Type B pancreatic cell (in vitro differentiated cells): ENCODE data around the gene COL6A1. TPM values are rescaled to one million over a fixed set of nuclear protein-coding genes. Genes with fewer than 3 reads are reported as not detected.
"Not testable (repeated sequence)": the region's sequence is repeated elsewhere in the genome, so short reads cannot be mapped to it uniquely, and the experiment has no call there.

Experiments
- DNase-seq: peaks from one replicate; pipeline ENCODE4 v3.0.0; 2021; ENCODE audit warnings: mixed read lengths; ENCODE audit not compliant: unreplicated experiment; ENCODE audit errors: extremely low spot score
- H3K27ac Mint-ChIP-seq: 2 replicates; pipeline ENCODE4 v1.8.0; 2021; ENCODE audit warnings: mild to moderate bottlenecking, mixed read lengths
- H3K27me3 Mint-ChIP-seq: 2 replicates; pipeline ENCODE4 v1.8.0; 2021; ENCODE audit warnings: mixed read lengths
- H3K36me3 Mint-ChIP-seq: 2 replicates; pipeline ENCODE4 v1.8.0; 2021; ENCODE audit warnings: mixed read lengths
- H3K4me1 Mint-ChIP-seq: one replicate; pipeline ENCODE4 v1.8.0; 2021; ENCODE audit warnings: mixed read lengths; ENCODE audit not compliant: unreplicated experiment
- H3K4me3 Mint-ChIP-seq: 2 replicates; pipeline ENCODE4 v1.8.0; 2021; ENCODE audit warnings: mild to moderate bottlenecking, mixed read lengths
- H3K9me3 Mint-ChIP-seq: 2 replicates; pipeline ENCODE4 v1.8.0; 2021; ENCODE audit warnings: mixed read lengths
- total RNA-seq: library from RNA; stranded (reverse); gene quantifications from 2 replicates; pipeline ENCODE4 v1.2.1, GENCODE V29; 2021; ENCODE audit warnings: low replicate concordance
- TF ChIP-seq, protein P1 (sequence below): fragments of 200-600 bp; sonication (generic); conservative IDR thresholded peaks from 2 replicates; pipeline ENCODE4 v1.5.0; 2021; ENCODE audit warnings: antibody characterized with exemption, mild to moderate bottlenecking

Gene COL6A1
- total RNA-seq, 1 donor from 2014 or later, result 167 TPM

GRCh38 chr21:46005481-46005881 is 23.9 kb downstream of the COL6A1 start:
- no peak overlapping the region for H3K4me3 Mint-ChIP-seq
- DNase-seq, result no peak
- H3K9me3 Mint-ChIP-seq, result no peaks in the 10 kb centered on the region
- TF ChIP-seq, protein P1, sequence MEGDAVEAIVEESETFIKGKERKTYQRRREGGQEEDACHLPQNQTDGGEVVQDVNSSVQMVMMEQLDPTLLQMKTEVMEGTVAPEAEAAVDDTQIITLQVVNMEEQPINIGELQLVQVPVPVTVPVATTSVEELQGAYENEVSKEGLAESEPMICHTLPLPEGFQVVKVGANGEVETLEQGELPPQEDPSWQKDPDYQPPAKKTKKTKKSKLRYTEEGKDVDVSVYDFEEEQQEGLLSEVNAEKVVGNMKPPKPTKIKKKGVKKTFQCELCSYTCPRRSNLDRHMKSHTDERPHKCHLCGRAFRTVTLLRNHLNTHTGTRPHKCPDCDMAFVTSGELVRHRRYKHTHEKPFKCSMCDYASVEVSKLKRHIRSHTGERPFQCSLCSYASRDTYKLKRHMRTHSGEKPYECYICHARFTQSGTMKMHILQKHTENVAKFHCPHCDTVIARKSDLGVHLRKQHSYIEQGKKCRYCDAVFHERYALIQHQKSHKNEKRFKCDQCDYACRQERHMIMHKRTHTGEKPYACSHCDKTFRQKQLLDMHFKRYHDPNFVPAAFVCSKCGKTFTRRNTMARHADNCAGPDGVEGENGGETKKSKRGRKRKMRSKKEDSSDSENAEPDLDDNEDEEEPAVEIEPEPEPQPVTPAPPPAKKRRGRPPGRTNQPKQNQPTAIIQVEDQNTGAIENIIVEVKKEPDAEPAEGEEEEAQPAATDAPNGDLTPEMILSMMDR, result no peak
- no peaks in the 10 kb centered on the region for H3K36me3 Mint-ChIP-seq
- H3K4me1 Mint-ChIP-seq, result peaks cover 10% of the 10 kb centered on the region
- H3K27ac Mint-ChIP-seq, result no peak overlapping the region
- no peaks in the 10 kb centered on the region for H3K27me3 Mint-ChIP-seq

GRCh38 chr21:46005894-46006546 is 24.4 kb downstream of the COL6A1 start:
- not testable (repeated sequence) for H3K36me3 Mint-ChIP-seq, H3K9me3 Mint-ChIP-seq, H3K4me3 Mint-ChIP-seq, H3K27me3 Mint-ChIP-seq, H3K27ac Mint-ChIP-seq, DNase-seq
- peaks cover 10% of the 10 kb centered on the region for H3K4me1 Mint-ChIP-seq

DNA sequence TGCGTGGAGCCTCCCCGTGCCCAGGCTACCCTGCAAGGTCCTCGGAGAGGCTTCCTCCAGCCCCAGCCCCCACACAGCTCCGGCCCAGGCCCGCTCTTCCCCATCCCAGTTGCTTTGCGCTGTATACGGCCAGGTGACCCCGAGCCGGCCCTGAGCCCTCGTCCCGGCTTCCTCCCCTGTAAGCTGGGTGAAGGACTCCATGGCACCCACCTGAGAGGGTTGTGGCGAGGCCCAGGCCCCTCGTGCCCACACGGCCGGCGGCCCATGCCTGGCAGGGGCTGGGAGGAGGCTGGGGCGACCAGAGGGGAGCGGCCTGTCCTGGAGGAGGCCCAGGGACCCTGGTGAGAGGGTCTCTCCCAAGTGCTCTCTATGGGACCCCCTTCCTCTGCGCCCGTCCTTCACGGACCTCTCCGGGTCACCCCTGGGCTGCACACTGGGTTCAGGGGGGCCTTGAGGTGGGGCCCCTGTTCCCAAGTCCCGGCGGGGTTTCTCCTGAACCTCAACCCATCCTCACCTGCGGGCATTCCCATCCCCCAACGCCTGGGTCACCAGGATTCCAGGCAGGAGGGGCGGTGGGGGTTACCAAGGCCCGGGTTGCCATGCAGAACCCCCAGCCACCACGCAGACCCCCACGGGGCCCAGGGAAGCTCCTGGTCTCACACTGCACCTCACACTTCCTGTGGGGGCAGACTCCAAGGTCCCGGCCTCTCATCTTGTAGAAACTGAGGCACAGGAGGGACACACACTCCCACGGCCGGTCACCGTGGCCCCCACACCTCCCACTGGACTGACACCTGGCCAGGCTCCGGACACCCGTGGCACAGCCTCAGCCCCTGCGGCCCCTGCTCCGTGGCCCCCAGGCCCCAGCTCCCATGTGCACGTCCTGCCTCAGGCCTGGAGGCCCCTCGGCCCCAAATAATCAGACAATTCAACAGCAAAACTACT is 25.2 kb downstream of the COL6A1 start:
- no peak for DNase-seq
- Mint-ChIP-seq H3K9me3 (no peaks in the 10 kb centered on the region), H3K36me3 (no peaks in the 10 kb centered on the region), H3K27me3 (no peaks in the 10 kb centered on the region), H3K4me1 (peaks cover 10% of the 10 kb centered on the region), H3K4me3 (no peak overlapping the region), H3K27ac (no peak overlapping the region)
- TF ChIP-seq, protein P1, result no peak

DNA sequence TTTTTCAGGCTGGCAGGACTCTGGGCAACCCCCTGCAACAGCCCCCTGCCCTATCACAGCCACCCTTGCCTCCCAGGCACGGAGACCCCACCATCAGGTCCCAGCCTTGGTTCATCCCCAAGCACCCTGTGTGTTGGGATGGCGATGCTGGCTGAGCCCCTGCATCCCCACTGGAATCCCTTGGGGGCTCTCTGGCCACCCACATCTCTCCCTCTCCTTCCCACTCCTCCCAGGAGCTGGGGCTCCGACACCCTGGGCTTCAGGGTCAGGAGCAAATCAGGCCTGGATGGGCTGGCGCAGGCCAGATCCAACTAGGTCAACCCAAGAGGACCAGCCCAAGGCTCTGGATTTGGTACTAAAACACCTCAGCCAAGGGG is 25.9 kb downstream of the COL6A1 start:
- no peak overlapping the region for H3K27ac Mint-ChIP-seq
- H3K36me3 Mint-ChIP-seq, result no peaks in the 10 kb centered on the region
- H3K27me3 Mint-ChIP-seq, result no peaks in the 10 kb centered on the region
- no peak overlapping the region for H3K4me3 Mint-ChIP-seq
- peaks cover 10% of the 10 kb centered on the region for H3K4me1 Mint-ChIP-seq
- TF ChIP-seq, protein P1, result no peak
- H3K9me3 Mint-ChIP-seq, result no peaks in the 10 kb centered on the region
- DNase-seq, result no peak

GRCh38 chr21:46008893-46009621 is 27.5 kb downstream of the COL6A1 start:
- Mint-ChIP-seq H3K4me3 (no peak overlapping the region), H3K36me3 (no peaks in the 10 kb centered on the region), H3K4me1 (peaks cover 10% of the 10 kb centered on the region), H3K9me3 (no peaks in the 10 kb centered on the region), H3K27ac (no peak overlapping the region), H3K27me3 (no peaks in the 10 kb centered on the region)
- TF ChIP-seq, protein P1, result no peak
- DNase-seq, result no peak
